NCI-H1930 (cell line): Measurements from ENCODE around the gene UAP1.
A peak's percentile ranks its signal among the peaks of the same experiment; 100 is the strongest.

Experiments
- DNase-seq, 2 experiments: peaks; one replicate each; lab custom pipeline; 2025; lab: John Stamatoyannopoulos, UW

The UAP1 gene

GRCh38 chr1:162616848-162617247 lies 55.3 kb downstream of the UAP1 start:
- no peak for DNase-seq

GRCh38 chr1:162617513-162617912 lies 56.0 kb downstream of the UAP1 start:
- DNase-seq = no peak

GRCh38 chr1:162619076-162619475 lies 57.6 kb downstream of the UAP1 start:
- no peak for DNase-seq

- DNase-seq = no peak
Observed at GRCh38 chr1:162621256-162621655, 59.7 kb downstream of the UAP1 start.

GRCh38 chr1:162625679-162626078 lies 64.2 kb downstream of the UAP1 start:
- no peak for DNase-seq

GRCh38 chr1:162626094-162626493 lies 64.6 kb downstream of the UAP1 start:
- DNase-seq = no peak

- no peak for DNase-seq
Observed at GRCh38 chr1:162626761-162627160, 65.2 kb downstream of the UAP1 start.

- peak; percentile 5 to 47 for DNase-seq
Observed at GRCh38 chr1:162627662-162628296, 66.3 kb downstream of the UAP1 start.

- DNase-seq = no peak
Observed at GRCh38 chr1:162629077-162629627, 67.6 kb downstream of the UAP1 start.

GRCh38 chr1:162629651-162630050 lies 68.1 kb downstream of the UAP1 start:
- no peak for DNase-seq

GRCh38 chr1:162631546-162632191 lies 70.1 kb downstream of the UAP1 start:
- DNase-seq = no peak

GRCh38 chr1:162632217-162632666 lies 70.7 kb downstream of the UAP1 start, which contains the start of gene DDR2:
TSS of gene DDR2 (plus strand) at chr1:162632464. CDS start at chr1:162719064, 86,600 bp downstream.
- no peak for DNase-seq

GRCh38 chr1:162632698-162633080 lies 71.2 kb downstream of the UAP1 start:
- no peak for DNase-seq

- DNase-seq = no peak
Observed at GRCh38 chr1:162633081-162633762, 71.7 kb downstream of the UAP1 start.

- no peak for DNase-seq
Observed at GRCh38 chr1:162635418-162635817, 73.9 kb downstream of the UAP1 start.

- no peak for DNase-seq
Observed at GRCh38 chr1:162639718-162640117, 78.2 kb downstream of the UAP1 start.

- no peak for DNase-seq
Observed at GRCh38 chr1:162641114-162641513, 79.6 kb downstream of the UAP1 start.

GRCh38 chr1:162644986-162645314 lies 83.4 kb downstream of the UAP1 start:
- no peak for DNase-seq

- no peak for DNase-seq
Observed at GRCh38 chr1:162645666-162646065, 84.1 kb downstream of the UAP1 start.

GRCh38 chr1:162649583-162649982 lies 88.1 kb downstream of the UAP1 start:
- DNase-seq = no peak
